Panc1 (cell line): ENCODE data around the gene ZFAND6. TPM values are rescaled to one million over a fixed set of nuclear protein-coding genes. Genes with fewer than 3 reads are reported as not detected.

ENCODE experiments used
- ATAC-seq: fragments of 200-7000 bp; cut with Tn5 transposase; 2 replicates; pipeline ENCODE4 v1.9.1; 2020; ENCODE audit warnings: mild to moderate bottlenecking, moderate library complexity
- BruUV-seq: library from RNA; stranded (reverse); fragments of 400-500 nt; replicated peaks from 2 replicates; lab custom pipeline; 2021; lab: Mats Ljungman, UMichigan
- CTCF ChIA-PET: fragments of 300-600 bp; sonication (Branson Sonifier 250); formaldehyde crosslinking; loops from one replicate; lab custom pipeline; 2022; ENCODE audit warnings: antibody characterized with exemption; lab: Charles Lee
- POLR2A ChIA-PET: fragments of 300-600 bp; sonication (Branson Sonifier 250); formaldehyde crosslinking; loops from one replicate; lab custom pipeline; 2022; ENCODE audit warnings: antibody characterized with exemption; lab: Charles Lee
- DNase-seq: peaks from one replicate; pipeline ENCODE4 v3.0.0-alpha.2; 2010; ENCODE audit warnings: low read depth, low spot score
- H3K27ac ChIP-seq: 2 replicates; pipeline ENCODE4 v1.5.1; 2011; ENCODE audit warnings: mild to moderate bottlenecking, low read length, inconsistent platforms
- H3K27me3 ChIP-seq: fragments of 200-500 bp; sonication (Bioruptor generic); 2 replicates; pipeline ENCODE4 v1.6.0; 2014; ENCODE audit warnings: low read length, inconsistent platforms; ENCODE audit not compliant: control insufficient read depth, insufficient read depth
- H3K36me3 ChIP-seq: fragments of 200-500 bp; sonication (Bioruptor generic); 2 replicates; pipeline ENCODE4 v1.5.1; 2014; ENCODE audit warnings: inconsistent platforms, mild to moderate bottlenecking, low read length, moderate library complexity; ENCODE audit not compliant: control insufficient read depth, insufficient read depth
- H3K4me1 ChIP-seq: 2 replicates; pipeline ENCODE4 v1.5.1; 2011; ENCODE audit warnings: inconsistent platforms, mild to moderate bottlenecking, low read length, moderate library complexity; ENCODE audit not compliant: control insufficient read depth, insufficient read depth
- H3K4me3 ChIP-seq, 2 experiments: 2 replicates each; pipeline ENCODE4 v1.5.1; 2011 to 2012; ENCODE audit warnings: low read depth in 2 of 2, low read length in 2 of 2, mild to moderate bottlenecking in 2 of 2, inconsistent platforms in 1 of 2, moderate library complexity in 1 of 2
- H3K9me3 ChIP-seq: fragments of 200-500 bp; sonication (Bioruptor generic); 2 replicates; pipeline ENCODE4 v1.5.1; 2014; ENCODE audit warnings: low read depth, mild to moderate bottlenecking, inconsistent platforms, low read length, moderate library complexity; ENCODE audit not compliant: control insufficient read depth, insufficient read depth
- POLR2AphosphoS5 ChIP-seq: IDR thresholded peaks from 2 replicates; pipeline ENCODE4 v1.6.1; 2012; ENCODE audit warnings: mild to moderate bottlenecking, low read depth, low read length, moderate library complexity
- SIN3A ChIP-seq: IDR thresholded peaks from 2 replicates; pipeline ENCODE4 v1.6.1; 2012; ENCODE audit warnings: low read depth, mild to moderate bottlenecking, low read length, moderate library complexity, borderline replicate concordance; ENCODE audit not compliant: insufficient read depth
- TCF7L2 ChIP-seq: IDR thresholded peaks from 2 replicates; pipeline ENCODE4 v1.6.1; 2011; ENCODE audit warnings: mild to moderate bottlenecking, low read depth, low read length, inconsistent platforms
- in situ Hi-C: cut with HindIII; loops from 2 replicates; pipeline ENCODE4 v1.10.0; 2016; ENCODE audit warnings: low sequenced_read_pairs, low pct_unique_long_range_greater_than_20kb
- intact Hi-C: fragments of 100-400 bp; cut with micrococcal nuclease; formaldehyde crosslinking; loops from one replicate; pipeline ENCODE4 v1.10.0; 2022; ENCODE audit not compliant: unreplicated experiment
- total RNA-seq: library from RNA; stranded (reverse); gene quantifications from one replicate; pipeline ENCODE4 v1.2.1, GENCODE V29; 2021; ENCODE audit not compliant: unreplicated experiment
- TF ChIP-seq, protein P1 (sequence below): fragments of 450-650 bp; IDR thresholded peaks from 2 replicates; pipeline ENCODE4 v1.5.1; 2017; ENCODE audit warnings: mild to moderate bottlenecking
- TF ChIP-seq, protein P2 (sequence below), 2 experiments: IDR thresholded peaks; 2 replicates each; pipeline ENCODE4 v1.6.1; 2011 to 2012; ENCODE audit warnings: low read depth in 2 of 2, control low read depth in 1 of 2, low read length in 1 of 2, mild to moderate bottlenecking in 1 of 2, moderate library complexity in 1 of 2; ENCODE audit not compliant: insufficient read depth in 1 of 2

ZFAND6 gene
- total RNA-seq, 1 experiment from 2014 or later = 73.0 TPM

DNA sequence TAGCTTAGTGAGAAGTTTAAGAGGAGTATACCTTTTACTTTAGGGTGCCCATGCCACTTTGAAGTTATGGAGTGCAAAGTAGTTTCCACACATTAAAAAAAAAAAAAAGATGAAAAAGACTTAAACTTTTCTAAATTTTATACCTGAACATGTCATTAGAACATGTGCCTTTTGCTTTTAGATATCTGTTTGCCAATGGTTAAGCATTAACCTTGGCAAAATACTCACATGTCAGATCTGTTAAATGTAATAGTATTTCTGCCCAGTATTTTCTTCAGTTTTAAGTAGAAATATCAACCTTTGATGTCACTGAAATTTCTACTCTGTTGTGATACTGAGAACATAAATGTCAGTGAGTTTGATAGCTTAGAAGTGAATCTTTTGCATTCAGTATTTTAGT is 12.2 kb downstream of the ZFAND6 start:
- no peak for TF ChIP-seq TCF7L2
- TF ChIP-seq, protein P1, sequence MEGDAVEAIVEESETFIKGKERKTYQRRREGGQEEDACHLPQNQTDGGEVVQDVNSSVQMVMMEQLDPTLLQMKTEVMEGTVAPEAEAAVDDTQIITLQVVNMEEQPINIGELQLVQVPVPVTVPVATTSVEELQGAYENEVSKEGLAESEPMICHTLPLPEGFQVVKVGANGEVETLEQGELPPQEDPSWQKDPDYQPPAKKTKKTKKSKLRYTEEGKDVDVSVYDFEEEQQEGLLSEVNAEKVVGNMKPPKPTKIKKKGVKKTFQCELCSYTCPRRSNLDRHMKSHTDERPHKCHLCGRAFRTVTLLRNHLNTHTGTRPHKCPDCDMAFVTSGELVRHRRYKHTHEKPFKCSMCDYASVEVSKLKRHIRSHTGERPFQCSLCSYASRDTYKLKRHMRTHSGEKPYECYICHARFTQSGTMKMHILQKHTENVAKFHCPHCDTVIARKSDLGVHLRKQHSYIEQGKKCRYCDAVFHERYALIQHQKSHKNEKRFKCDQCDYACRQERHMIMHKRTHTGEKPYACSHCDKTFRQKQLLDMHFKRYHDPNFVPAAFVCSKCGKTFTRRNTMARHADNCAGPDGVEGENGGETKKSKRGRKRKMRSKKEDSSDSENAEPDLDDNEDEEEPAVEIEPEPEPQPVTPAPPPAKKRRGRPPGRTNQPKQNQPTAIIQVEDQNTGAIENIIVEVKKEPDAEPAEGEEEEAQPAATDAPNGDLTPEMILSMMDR = no peak
- TF ChIP-seq, protein P2, sequence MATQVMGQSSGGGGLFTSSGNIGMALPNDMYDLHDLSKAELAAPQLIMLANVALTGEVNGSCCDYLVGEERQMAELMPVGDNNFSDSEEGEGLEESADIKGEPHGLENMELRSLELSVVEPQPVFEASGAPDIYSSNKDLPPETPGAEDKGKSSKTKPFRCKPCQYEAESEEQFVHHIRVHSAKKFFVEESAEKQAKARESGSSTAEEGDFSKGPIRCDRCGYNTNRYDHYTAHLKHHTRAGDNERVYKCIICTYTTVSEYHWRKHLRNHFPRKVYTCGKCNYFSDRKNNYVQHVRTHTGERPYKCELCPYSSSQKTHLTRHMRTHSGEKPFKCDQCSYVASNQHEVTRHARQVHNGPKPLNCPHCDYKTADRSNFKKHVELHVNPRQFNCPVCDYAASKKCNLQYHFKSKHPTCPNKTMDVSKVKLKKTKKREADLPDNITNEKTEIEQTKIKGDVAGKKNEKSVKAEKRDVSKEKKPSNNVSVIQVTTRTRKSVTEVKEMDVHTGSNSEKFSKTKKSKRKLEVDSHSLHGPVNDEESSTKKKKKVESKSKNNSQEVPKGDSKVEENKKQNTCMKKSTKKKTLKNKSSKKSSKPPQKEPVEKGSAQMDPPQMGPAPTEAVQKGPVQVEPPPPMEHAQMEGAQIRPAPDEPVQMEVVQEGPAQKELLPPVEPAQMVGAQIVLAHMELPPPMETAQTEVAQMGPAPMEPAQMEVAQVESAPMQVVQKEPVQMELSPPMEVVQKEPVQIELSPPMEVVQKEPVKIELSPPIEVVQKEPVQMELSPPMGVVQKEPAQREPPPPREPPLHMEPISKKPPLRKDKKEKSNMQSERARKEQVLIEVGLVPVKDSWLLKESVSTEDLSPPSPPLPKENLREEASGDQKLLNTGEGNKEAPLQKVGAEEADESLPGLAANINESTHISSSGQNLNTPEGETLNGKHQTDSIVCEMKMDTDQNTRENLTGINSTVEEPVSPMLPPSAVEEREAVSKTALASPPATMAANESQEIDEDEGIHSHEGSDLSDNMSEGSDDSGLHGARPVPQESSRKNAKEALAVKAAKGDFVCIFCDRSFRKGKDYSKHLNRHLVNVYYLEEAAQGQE (IDR thresholded peaks at IDR 0.05; ENCODE audit: insufficient read depth in 1 of 2, low read depth in 2 of 2, low read length in 1 of 2) = no peak
- no peak for TF ChIP-seq POLR2AphosphoS5
- no peak for TF ChIP-seq SIN3A
- H3K4me3 ChIP-seq = peak overlapping the region in 1 of 2 experiments; percentile 43; a peak in 2 of 4 replicates
- intact Hi-C loops (no loop called here), in situ Hi-C loops (no loop called here)
- no peaks in the 10 kb centered on the region for H3K27me3 ChIP-seq
- no peak for ATAC-seq
- ChIA-PET POLR2A (interaction anchor here (0.6 kb wide), 1 partner anchor 30 kb away, joined by 5 read pairs; no protein-coding TSS in a partner anchor), CTCF (no interaction called here)
- no peaks in the 10 kb centered on the region for H3K9me3 ChIP-seq
- H3K4me1 ChIP-seq = peaks cover 43% of the 10 kb centered on the region
- 0 out of 2 replicates have a peak, but pooled peaks cover 3% of the 10 kb centered on the region for H3K36me3 ChIP-seq
- H3K27ac ChIP-seq = peak overlapping the region; percentile 76; the same call in 1 of the 2 replicates
- DNase-seq = no peak
- no TSS peak for BruUV-seq

DNA sequence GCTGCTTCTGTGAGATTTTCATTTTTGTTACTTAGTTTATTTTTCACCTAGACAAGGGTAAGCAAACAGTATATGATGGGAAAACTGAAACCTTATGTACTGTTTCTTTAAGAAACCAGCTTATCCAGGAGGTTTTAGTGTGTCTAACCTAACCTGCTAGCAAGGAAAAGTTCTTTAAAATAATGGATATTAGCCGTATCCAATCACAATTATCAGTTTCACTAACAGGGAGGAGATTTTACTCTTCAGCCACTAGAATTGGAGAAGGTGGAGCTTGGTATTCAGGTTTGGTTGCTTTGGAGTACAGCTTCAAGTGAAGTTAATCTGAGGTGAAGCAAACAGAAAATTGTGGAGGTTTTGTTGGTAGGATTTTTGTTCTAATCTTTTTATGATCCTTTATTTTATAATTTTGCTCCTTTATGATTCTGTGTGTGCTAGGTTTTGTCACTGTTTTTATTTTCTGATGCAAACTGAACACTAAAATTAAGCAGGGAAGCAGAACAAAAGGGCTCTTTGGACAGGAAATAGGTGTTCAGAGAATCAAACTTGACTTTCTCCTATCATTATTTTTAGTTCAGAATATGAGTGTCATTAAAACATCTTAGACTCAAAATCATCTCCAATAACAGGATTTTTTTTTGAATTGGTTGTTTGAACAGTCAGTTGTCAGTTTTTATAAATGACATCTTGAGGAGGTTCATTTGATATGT is 13.0 kb downstream of the ZFAND6 start:
- H3K27me3 ChIP-seq = no peaks in the 10 kb centered on the region
- H3K4me3 ChIP-seq = peak overlapping the region; percentile 40 to 43; a peak in 3 of 4 replicates
- in situ Hi-C loops = no loop called here
- no TSS peak for BruUV-seq
- intact Hi-C loops = no loop called here
- ChIA-PET POLR2A (interaction anchor here (0.6 kb wide), 1 partner anchor 108 kb away, joined by 3 read pairs; no protein-coding TSS in a partner anchor), CTCF (interaction anchor here (0.8 kb wide), 1 partner anchor 9 kb away, joined by 3 read pairs; no protein-coding TSS in a partner anchor)
- H3K9me3 ChIP-seq = no peaks in the 10 kb centered on the region
- H3K4me1 ChIP-seq = peaks cover 44% of the 10 kb centered on the region
- H3K27ac ChIP-seq = peak overlapping the region; percentile 76
- TF ChIP-seq, protein P1 = no peak
- peak; percentile 29; the same call in 1 of the 2 replicates for TF ChIP-seq POLR2AphosphoS5
- 0 out of 2 replicates have a peak, but pooled peaks cover 3% of the 10 kb centered on the region for H3K36me3 ChIP-seq
- peak; percentile 82 for DNase-seq
- peak; percentile 97 for ATAC-seq
